Mucosa of gallbladder (tissue), 1 donor: Measurements from ENCODE around the gene SLCO1C1. TPM values are rescaled to one million over a fixed set of nuclear protein-coding genes. Genes with fewer than 3 reads are reported as not detected.

ENCODE experiments used
- DNase-seq: peaks from one replicate; pipeline ENCODE4 v3.0.0-alpha.2; 2020; ENCODE audit warnings: low spot score
- total RNA-seq: library from RNA; stranded (reverse); gene quantifications from one replicate; pipeline ENCODE4 v1.2.1, GENCODE V29; 2021
- donor health status: DM: no; HTN: no; CAD: no.

Gene SLCO1C1
- total RNA-seq, 1 donor from 2014 or later: 0.09 TPM

- no peak for DNase-seq
These were observed 103.4 kb downstream of the SLCO1C1 start for GRCh38 chr12:20798554-20798953.

- no peak for DNase-seq
These were observed 105.0 kb downstream of the SLCO1C1 start for GRCh38 chr12:20800160-20800559.

- DNase-seq: no peak
These were observed 105.9 kb downstream of the SLCO1C1 start for GRCh38 chr12:20801035-20801434.

Other genes with a start within 250 kb of the SLCO1C1 start
- gene SLCO1B3, start 115.4 kb downstream of the SLCO1C1 start, total RNA-seq: 0.17 TPM